ENCODE data around the gene CMTM1. TPM values are rescaled to one million over a fixed set of nuclear protein-coding genes. Genes with fewer than 3 reads are reported as not detected.

The CMTM1 gene
- total and polyA plus RNA-seq, 2 experiments from 2014 or later = 1.4 to 1.8 TPM

DNA sequence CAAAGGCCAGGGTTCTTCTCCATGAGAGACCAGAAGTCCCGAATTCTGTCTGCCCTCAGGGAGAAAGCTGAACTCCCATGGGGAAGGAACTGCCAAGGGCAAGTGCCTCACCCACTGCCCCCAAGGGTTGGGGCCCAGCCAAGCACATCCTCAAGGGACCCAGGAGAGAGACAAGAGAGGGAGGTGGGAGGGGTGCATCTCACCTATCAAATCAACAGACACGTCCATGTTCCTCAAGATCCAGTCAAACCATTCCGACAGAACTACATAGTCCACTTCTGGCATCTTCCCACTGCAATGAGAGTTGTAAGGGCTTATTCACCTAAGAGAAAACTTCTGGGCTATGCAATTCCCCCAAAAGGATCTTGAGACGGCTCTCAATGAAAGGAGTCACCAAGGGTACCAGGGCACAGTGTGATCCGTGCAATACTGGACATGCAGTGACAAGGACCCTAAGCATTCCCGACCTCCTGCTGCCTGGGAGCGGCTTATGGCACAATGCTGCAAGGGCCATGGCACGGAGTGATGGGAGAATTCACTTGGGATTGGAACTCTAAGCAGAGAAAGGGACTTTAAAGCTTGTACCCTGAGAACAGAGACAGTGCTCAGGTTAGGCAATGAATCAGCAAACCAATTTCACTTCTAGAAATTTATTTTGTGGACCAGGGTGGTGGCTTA lies 48.5 kb upstream of the CMTM1 start:
- peak overlapping the region; percentile 57 for H3K4me2 ChIP-seq
- no peak for TF ChIP-seq EZH2 (IDR thresholded peaks at IDR 0.05; ENCODE audit: borderline replicate concordance)
- no peak for TF ChIP-seq EZH2phosphoT487 (IDR thresholded peaks at IDR 0.05; ENCODE audit: low read depth, severe bottlenecking, unreplicated experiment)
- TF ChIP-seq, protein P1, sequence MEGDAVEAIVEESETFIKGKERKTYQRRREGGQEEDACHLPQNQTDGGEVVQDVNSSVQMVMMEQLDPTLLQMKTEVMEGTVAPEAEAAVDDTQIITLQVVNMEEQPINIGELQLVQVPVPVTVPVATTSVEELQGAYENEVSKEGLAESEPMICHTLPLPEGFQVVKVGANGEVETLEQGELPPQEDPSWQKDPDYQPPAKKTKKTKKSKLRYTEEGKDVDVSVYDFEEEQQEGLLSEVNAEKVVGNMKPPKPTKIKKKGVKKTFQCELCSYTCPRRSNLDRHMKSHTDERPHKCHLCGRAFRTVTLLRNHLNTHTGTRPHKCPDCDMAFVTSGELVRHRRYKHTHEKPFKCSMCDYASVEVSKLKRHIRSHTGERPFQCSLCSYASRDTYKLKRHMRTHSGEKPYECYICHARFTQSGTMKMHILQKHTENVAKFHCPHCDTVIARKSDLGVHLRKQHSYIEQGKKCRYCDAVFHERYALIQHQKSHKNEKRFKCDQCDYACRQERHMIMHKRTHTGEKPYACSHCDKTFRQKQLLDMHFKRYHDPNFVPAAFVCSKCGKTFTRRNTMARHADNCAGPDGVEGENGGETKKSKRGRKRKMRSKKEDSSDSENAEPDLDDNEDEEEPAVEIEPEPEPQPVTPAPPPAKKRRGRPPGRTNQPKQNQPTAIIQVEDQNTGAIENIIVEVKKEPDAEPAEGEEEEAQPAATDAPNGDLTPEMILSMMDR (IDR thresholded peaks at IDR 0.05; ENCODE audit: poor library complexity) = no peak

DNA sequence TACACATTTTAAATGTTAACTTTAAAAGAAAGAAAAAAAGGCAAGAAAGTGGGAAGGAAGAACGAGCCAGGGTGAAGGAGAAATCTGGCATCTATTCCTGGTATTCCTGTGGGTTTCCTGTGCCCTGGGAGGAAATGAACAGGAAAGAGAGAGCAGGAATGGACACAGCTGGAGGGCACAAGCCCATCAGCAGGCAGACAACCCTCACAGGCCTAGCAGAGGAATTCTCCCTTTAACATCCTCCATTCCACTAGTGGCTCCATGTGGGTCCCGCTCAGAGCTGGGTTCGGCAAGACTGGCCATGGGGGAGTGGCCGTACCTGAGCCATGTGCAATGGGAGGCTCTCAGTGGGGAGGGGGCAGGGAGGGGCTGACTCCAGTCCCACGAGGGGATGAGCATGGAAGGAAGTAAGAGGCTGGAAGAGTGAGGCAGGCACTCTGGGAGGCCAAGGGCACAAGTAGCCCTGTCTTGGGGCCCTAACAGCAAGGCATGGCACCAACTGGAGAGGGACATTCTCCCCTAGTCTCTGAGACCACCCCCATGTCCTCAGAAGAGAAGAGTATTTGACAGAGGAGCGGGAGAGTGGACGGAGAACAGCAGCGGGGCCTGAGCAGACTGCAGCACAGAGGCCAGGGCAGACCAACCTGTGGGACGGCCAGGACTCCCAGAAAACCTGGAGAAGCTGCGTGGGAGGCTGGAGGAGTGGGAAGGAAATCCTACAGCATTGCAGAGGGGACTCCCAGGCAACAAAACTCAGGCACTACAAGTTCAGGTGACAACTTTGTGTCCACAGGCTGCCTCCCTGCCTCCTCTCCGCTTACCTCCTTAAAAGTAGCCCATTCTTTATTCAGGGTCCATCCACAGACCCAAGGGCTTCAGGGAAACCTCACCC lies 46.5 kb upstream of the CMTM1 start:
- H3K27me3 ChIP-seq = no peaks in the 10 kb centered on the region
- peaks cover 15% of the 10 kb centered on the region for H3K4me1 ChIP-seq (ENCODE audit: insufficient read depth)
- 92% methylated on average over 11 of the region's 11 CpGs for WGBS (ENCODE audit: low lambda C conversion rate, missing lambda C conversion rate)
- no peaks in the 10 kb centered on the region for H3K79me2 ChIP-seq
- H2AFZ ChIP-seq = no peak overlapping the region
- TF ChIP-seq EZH2phosphoT487 (IDR thresholded peaks at IDR 0.05; ENCODE audit: low read depth, severe bottlenecking, unreplicated experiment) (no peak), EZH2 (IDR thresholded peaks at IDR 0.05; ENCODE audit: borderline replicate concordance) (no peak)
- TF ChIP-seq, protein P1 (IDR thresholded peaks at IDR 0.05; ENCODE audit: poor library complexity) = no peak
- H4K20me1 ChIP-seq (ENCODE audit: insufficient read depth, poor library complexity, severe bottlenecking) = no peaks in the 10 kb centered on the region
- H3K36me3 ChIP-seq (replicated peaks; ENCODE audit: insufficient read depth, low read depth) = no peaks in the 10 kb centered on the region
- no peak overlapping the region for H3K4me2 ChIP-seq
- no peaks in the 10 kb centered on the region for H3K9me3 ChIP-seq (ENCODE audit: low read depth)
- H3K4me3 ChIP-seq = no peak overlapping the region
- no peaks in the 10 kb centered on the region for H3K9me2 ChIP-seq (replicated peaks; ENCODE audit: insufficient read depth)
- no peak overlapping the region for H3K27ac ChIP-seq
- no peak for DNase-seq (ENCODE audit: low spot score)

More for the DNA sequence above, 48.5 kb upstream of the CMTM1 start:
- no peaks in the 10 kb centered on the region for H3K9me2 ChIP-seq (replicated peaks; ENCODE audit: insufficient read depth)
- peak overlapping the region; percentile 24 for H2AFZ ChIP-seq
- peak overlapping the region; percentile 99 for H3K27ac ChIP-seq
- no peaks in the 10 kb centered on the region for H3K36me3 ChIP-seq (replicated peaks; ENCODE audit: insufficient read depth, low read depth)
- no peaks in the 10 kb centered on the region for H3K9me3 ChIP-seq (ENCODE audit: low read depth)
- no peak for DNase-seq (ENCODE audit: low spot score)
- no peaks in the 10 kb centered on the region for H4K20me1 ChIP-seq (ENCODE audit: insufficient read depth, poor library complexity, severe bottlenecking)
- H3K27me3 ChIP-seq = no peaks in the 10 kb centered on the region
- no peaks in the 10 kb centered on the region for H3K79me2 ChIP-seq
- peaks cover 15% of the 10 kb centered on the region for H3K4me1 ChIP-seq (ENCODE audit: insufficient read depth)
- no peak overlapping the region for H3K4me3 ChIP-seq
- WGBS (ENCODE audit: low lambda C conversion rate, missing lambda C conversion rate) = 94% methylated on average over 8 of the region's 8 CpGs

DNA sequence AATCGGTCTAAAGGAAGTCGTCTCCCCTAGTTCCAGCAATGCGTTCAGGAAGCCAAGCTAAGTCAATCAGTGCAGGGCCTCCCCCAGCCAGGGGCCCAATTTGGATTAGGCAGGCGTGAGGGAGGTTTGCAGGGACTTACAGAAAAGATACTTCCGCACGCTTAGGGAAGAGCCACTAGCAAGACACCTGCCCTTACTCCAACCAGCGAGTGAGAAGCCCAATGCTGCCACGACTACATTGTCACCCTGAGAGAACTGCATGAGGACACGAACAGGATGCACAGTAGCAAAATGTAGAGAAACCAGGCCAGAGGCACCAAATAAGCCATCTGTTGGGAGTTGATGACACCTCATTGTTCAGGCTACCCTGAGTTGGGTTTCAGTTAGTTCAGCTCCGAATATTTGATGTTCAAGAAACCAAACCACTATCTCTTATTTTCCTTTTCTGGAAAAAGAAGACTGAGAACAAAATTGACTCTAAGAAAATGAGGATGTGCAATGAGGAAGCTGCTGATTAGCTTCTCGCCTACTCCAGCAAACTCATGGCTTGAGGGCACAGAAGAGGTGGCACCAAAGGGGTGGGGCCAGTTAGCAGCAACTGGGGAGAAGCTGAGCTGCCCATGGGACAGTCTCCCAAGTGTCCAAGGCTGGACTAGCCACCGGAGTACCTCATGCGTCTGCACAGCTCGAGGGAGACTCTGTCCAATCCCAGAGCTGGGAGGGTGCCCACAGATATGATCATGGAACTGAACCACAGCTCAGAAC lies 45.7 kb upstream of the CMTM1 start:
- H3K36me3 ChIP-seq (replicated peaks; ENCODE audit: insufficient read depth, low read depth) = no peaks in the 10 kb centered on the region
- H3K27ac ChIP-seq = no peak overlapping the region
- peaks cover 15% of the 10 kb centered on the region for H3K4me1 ChIP-seq (ENCODE audit: insufficient read depth)
- H2AFZ ChIP-seq = no peak overlapping the region
- no peak for DNase-seq (ENCODE audit: low spot score)
- TF ChIP-seq EZH2 (IDR thresholded peaks at IDR 0.05; ENCODE audit: borderline replicate concordance) (no peak), EZH2phosphoT487 (IDR thresholded peaks at IDR 0.05; ENCODE audit: low read depth, severe bottlenecking, unreplicated experiment) (no peak)
- TF ChIP-seq, protein P1 (IDR thresholded peaks at IDR 0.05; ENCODE audit: poor library complexity) = no peak
- no peaks in the 10 kb centered on the region for H3K27me3 ChIP-seq
- WGBS (ENCODE audit: low lambda C conversion rate, missing lambda C conversion rate) = 93% methylated on average over 14 of the region's 14 CpGs
- H3K79me2 ChIP-seq = no peaks in the 10 kb centered on the region
- no peak overlapping the region for H3K4me3 ChIP-seq
- no peak overlapping the region for H3K4me2 ChIP-seq
- no peaks in the 10 kb centered on the region for H3K9me3 ChIP-seq (ENCODE audit: low read depth)
- H3K9me2 ChIP-seq (replicated peaks; ENCODE audit: insufficient read depth) = no peaks in the 10 kb centered on the region
- H4K20me1 ChIP-seq (ENCODE audit: insufficient read depth, poor library complexity, severe bottlenecking) = no peaks in the 10 kb centered on the region

Measured in hepatocyte (in vitro differentiated cells).